A549 (cell line): Measurements from ENCODE around the gene COPZ2. TPM values are rescaled to one million over a fixed set of nuclear protein-coding genes. Genes with fewer than 3 reads are reported as not detected.
A peak's percentile ranks its signal among the peaks of the same experiment; 100 is the strongest.
"Not testable (repeated sequence)": the region's sequence is repeated elsewhere in the genome, so short reads cannot be mapped to it uniquely, and the experiment has no call there.

Experiments used
- ATAC-seq, 2 experiments: fragments of 200-7000 bp in 1 of 2; fragments of >200 bp in 1 of 2; cut with Nextera tagmentation in 1 of 2; cut with Tn5 transposase in 1 of 2; 3 replicates each; pipeline versions ENCODE4 v1.8.0 to v1.9.1; 2018 to 2020; ENCODE audit warnings: mild to moderate bottlenecking in 1 of 2, moderate library complexity in 1 of 2
- CTCF ChIA-PET: fragments of 300-600 bp; sonication (Branson Sonifier 250); formaldehyde crosslinking; extraction: SDS; loops from one replicate; lab custom pipeline; 2021; ENCODE audit warnings: antibody characterized with exemption, inconsistent platforms; lab: Yijun Ruan, JAX
- POLR2A ChIA-PET: fragments of 350-600 bp; formaldehyde crosslinking; extraction: SDS; loops from one replicate; lab custom pipeline; 2021; ENCODE audit warnings: antibody characterized with exemption, inconsistent platforms; lab: Yijun Ruan, JAX
- DNase-seq, 2 experiments: peaks; one replicate each; pipeline versions ENCODE4 v3.0.0 to v3.0.0-alpha.2; 2011 to 2016; ENCODE audit warnings: low read depth in 1 of 2, low spot score in 1 of 2
- FAIRE-seq: peaks from 2 replicates; lab custom pipeline; 2011; peaks lifted over from hg19 to GRCh38; lab: Jason Lieb, UNC
- H3K27ac ChIP-seq, 2 experiments: fragments of >200 bp; sonication (Bioruptor Twin); formaldehyde crosslinking; 3 replicates each; pipeline ENCODE4 v1.5.1; 2016 to 2017
- H3K4me1 ChIP-seq: fragments of >200 bp; sonication (Bioruptor Twin); formaldehyde crosslinking; 3 replicates; pipeline ENCODE4 v1.6.1; 2016
- H3K4me2 ChIP-seq: fragments of >200 bp; sonication (Bioruptor Twin); formaldehyde crosslinking; 3 replicates; pipeline ENCODE4 v1.6.1; 2016
- H3K4me3 ChIP-seq: fragments of >200 bp; sonication (Bioruptor Twin); formaldehyde crosslinking; 3 replicates; pipeline ENCODE4 v1.5.1; 2016
- H3K9me3 ChIP-seq: fragments of >200 bp; sonication (Bioruptor Twin); formaldehyde crosslinking; 3 replicates; pipeline ENCODE4 v1.6.1; 2016
- BHLHE40 ChIP-seq: IDR thresholded peaks from 2 replicates; pipeline ENCODE4 v1.6.1; 2012; ENCODE audit warnings: low read depth, low read length, inconsistent platforms
- CTCF ChIP-seq: fragments of >200 bp; sonication (Bioruptor Twin); formaldehyde crosslinking; IDR thresholded peaks from 3 replicates; pipeline ENCODE4 v1.5.1; 2016
- EHMT2 ChIP-seq: fragments of 200-600 bp; sonication (generic); IDR thresholded peaks from 2 replicates; pipeline ENCODE4 v1.6.1; 2016; ENCODE audit warnings: antibody characterized with exemption, low read depth, mild to moderate bottlenecking, moderate library complexity
- EP300 ChIP-seq, 2 experiments: fragments of >200 bp; sonication (Bioruptor Twin); formaldehyde crosslinking; IDR thresholded peaks; 2 replicates in 1 of 2; 3 replicates in 1 of 2; pipeline ENCODE4 v1.6.1; 2016 to 2017
- FOSL2 ChIP-seq, 2 experiments: fragments of 450-650 bp in 1 of 2; fragments of >200 bp in 1 of 2; sonication (Bioruptor Twin) in 1 of 2; formaldehyde crosslinking; IDR thresholded peaks; 2 replicates each; pipeline versions ENCODE4 v1.5.0 to v1.6.1; 2016 to 2020; ENCODE audit warnings: mild to moderate bottlenecking in 1 of 2, moderate library complexity in 1 of 2
- HDAC2 ChIP-seq: fragments of 200-600 bp; sonication (generic); IDR thresholded peaks from 2 replicates; pipeline ENCODE4 v1.6.1; 2016
- HOXA7 ChIP-seq: fragments of 250-450 bp; sonication (Bioruptor Pico); IDR thresholded peaks from 2 replicates; pipeline ENCODE4 v1.5.0; 2020; ENCODE audit warnings: mild to moderate bottlenecking, moderate library complexity
- JUNB ChIP-seq: fragments of >200 bp; sonication (Bioruptor Twin); formaldehyde crosslinking; IDR thresholded peaks from 2 replicates; pipeline ENCODE4 v1.6.1; 2016
- KDM5A ChIP-seq: fragments of 200-600 bp; sonication (generic); IDR thresholded peaks from 2 replicates; pipeline ENCODE4 v1.6.1; 2016; ENCODE audit warnings: antibody characterized with exemption, mild to moderate bottlenecking
- MAX ChIP-seq: IDR thresholded peaks from 2 replicates; pipeline ENCODE4 v1.6.1; 2012
- MYC ChIP-seq: IDR thresholded peaks from 2 replicates; pipeline ENCODE4 v1.6.1; 2012; ENCODE audit warnings: mild to moderate bottlenecking, inconsistent platforms, low read length, improper control_type of control experiment, borderline replicate concordance
- NFE2L2 ChIP-seq: fragments of 150-350 bp; conservative IDR thresholded peaks from 2 replicates; pipeline ENCODE4 v1.6.1; 2014; ENCODE audit warnings: low read length
- NR3C1 ChIP-seq: fragments of >200 bp; sonication (Bioruptor Twin); formaldehyde crosslinking; IDR thresholded peaks from 3 replicates; pipeline ENCODE4 v1.6.1; 2017
- PBX3 ChIP-seq: IDR thresholded peaks from 2 replicates; pipeline ENCODE4 v1.6.1; 2012
- RAD21 ChIP-seq, 2 experiments: fragments of >200 bp in 1 of 2; sonication (Bioruptor Twin) in 1 of 2; formaldehyde crosslinking in 1 of 2; IDR thresholded peaks in 1 of 2; conservative IDR thresholded peaks in 1 of 2; 2 replicates in 1 of 2; 3 replicates in 1 of 2; pipeline ENCODE4 v1.6.1; 2012 to 2018; ENCODE audit warnings: inconsistent platforms in 1 of 2
- RCOR1 ChIP-seq: fragments of 150-350 bp; IDR thresholded peaks from 2 replicates; pipeline ENCODE4 v1.6.1; 2014; ENCODE audit warnings: antibody characterized with exemption, low read length, low read depth
- REST ChIP-seq: fragments of 200-600 bp; sonication (generic); IDR thresholded peaks from 2 replicates; pipeline ENCODE4 v1.6.1; 2016; ENCODE audit warnings: antibody characterized with exemption, mild to moderate bottlenecking, moderate library complexity
- RNF2 ChIP-seq: fragments of 200-600 bp; sonication (generic); IDR thresholded peaks from 2 replicates; pipeline ENCODE4 v1.6.1; 2016; ENCODE audit warnings: low read depth, mild to moderate bottlenecking, antibody characterized with exemption, moderate library complexity, borderline replicate concordance
- TFCP2L1 ChIP-seq: fragments of 250-450 bp; sonication (Bioruptor Pico); IDR thresholded peaks from 2 replicates; pipeline ENCODE4 v1.5.0; 2021; ENCODE audit warnings: mild to moderate bottlenecking
- TP53 ChIP-seq: fragments of 250-450 bp; sonication (Bioruptor Pico); IDR thresholded peaks from 2 replicates; pipeline ENCODE4 v1.5.0; 2021; ENCODE audit warnings: mild to moderate bottlenecking, moderate library complexity
- WGBS: methylation state at CpG from one replicate; pipeline ENCODE4 v1.1.6; 2017; ENCODE audit errors: missing lambda C conversion rate; 5-methylcytosine and 5-hydroxymethylcytosine counted together
- polyA plus RNA-seq, 4 experiments: library from polyadenylated mRNA; depleted of rRNA in 3 of 4; stranded (reverse); fragments of >200 nt; fragmentation: RNase III in 1 of 4; extraction: RNeasy Plus Mini Kit Qiagen cat#74134 plus additional on column Dnase treatment in 1 of 4; gene quantifications; 2 replicates in 3 of 4; 3 replicates in 1 of 4; pipeline ENCODE4 v1.2.3, GENCODE V29; 2011 to 2017

Gene COPZ2
- polyA plus RNA-seq, 2 of the 4 experiments (the other 2 are of a cell fraction) = 10.6 to 19.3 TPM

GRCh38 chr17:48037838-48038323 lies 284 bp upstream of the COPZ2 start:
- POLR2A ChIA-PET = interaction anchor here (1.2 kb wide), 1 partner anchor 11 kb away, joined by 4 read pairs; the partner anchor contains the start of gene NFE2L1
- Histone ChIP-seq H3K27ac (peak overlapping the region; percentile 74 to 91), H3K4me3 (peak overlapping the region; percentile 63), H3K9me3 (no peaks in the 10 kb centered on the region), H3K4me1 (0 out of 3 replicates have a peak, but pooled peaks cover 3% of the 10 kb centered on the region), H3K4me2 (peak overlapping the region; percentile 91)
- WGBS = 26% methylated on average over 10 of the region's 19 CpGs
- ATAC-seq (peak; percentile 34 to 48; a peak in 5 of 6 replicates), DNase-seq (peak in 1 of 2 experiments; percentile 32), FAIRE-seq (no peak)
- CTCF ChIA-PET = interaction anchor here (0.7 to 46.6 kb wide), 6 partner anchors 8 to 91 kb away, joined by 3 to 1398 read pairs (median 8); partner anchors contain the start of gene NFE2L1
- no peak for TF ChIP-seq MYC
- no peak for TF ChIP-seq PBX3
- no peak for TF ChIP-seq RCOR1
- no peak for TF ChIP-seq REST
- TF ChIP-seq BHLHE40 = no peak
- no peak for TF ChIP-seq KDM5A
- TF ChIP-seq EHMT2 = no peak
- TF ChIP-seq CTCF = no peak
- no peak for TF ChIP-seq HOXA7 (CRISPR knock-in tag)
- no peak for TF ChIP-seq TFCP2L1 (CRISPR knock-in tag)
- TF ChIP-seq RNF2 = no peak
- no peak for TF ChIP-seq NR3C1
- TF ChIP-seq, all 56 proteins: peak for 0

- FAIRE-seq (no peak), DNase-seq (no peak)
- peak overlapping the region; percentile 91 for H3K4me2 ChIP-seq
- ChIA-PET POLR2A (interaction anchor here (1.4 to 1.6 kb wide), 2 partner anchors 10 to 12 kb away, joined by 4 to 9 read pairs; no protein-coding TSS in a partner anchor), CTCF (interaction anchor here (0.8 to 46.6 kb wide), 19 partner anchors 8 to 577 kb away, joined by 3 to 1398 read pairs (median 5); partner anchors contain the start of gene NFE2L1)
- H3K4me3 ChIP-seq = peak overlapping the region; percentile 63; the same call in 2 of the 3 replicates
- no peaks in the 10 kb centered on the region for H3K9me3 ChIP-seq
- H3K4me1 ChIP-seq = 0 out of 3 replicates have a peak, but pooled peaks cover 3% of the 10 kb centered on the region
- 75% methylated on average over 6 of the region's 6 CpGs for WGBS
- H3K27ac ChIP-seq = peak overlapping the region; percentile 74 to 91; a peak in 4 of 6 replicates
- TF ChIP-seq FOSL2 (IDR thresholded peaks at IDR 0.05) = no peak
- TF ChIP-seq FOSL2 (CRISPR knock-in tag; IDR thresholded peaks at IDR 0.05) = no peak
- no peak for TF ChIP-seq TP53 (CRISPR knock-in tag)
- no peak for TF ChIP-seq JUNB
- TF ChIP-seq NFE2L2 = no peak
- no peak for TF ChIP-seq HDAC2
- no peak for TF ChIP-seq EP300 (IDR thresholded peaks at IDR 0.05)
- TF ChIP-seq RAD21 (conservative IDR thresholded peaks at IDR 0.05 in 1 of 2, IDR thresholded peaks at IDR 0.05 in 1 of 2) = no peak
- no peak for TF ChIP-seq MAX
- TF ChIP-seq, all 56 proteins: peak for 0
- ATAC-seq = peak; percentile 2 to 10; a peak in 3 of 6 replicates
Measured at GRCh38 chr17:48036693-48037035, 933 bp downstream of the COPZ2 start.

- not testable (repeated sequence) for H3K9me3 ChIP-seq, ATAC-seq, H3K4me2 ChIP-seq, H3K4me1 ChIP-seq, H3K4me3 ChIP-seq, FAIRE-seq, DNase-seq, H3K27ac ChIP-seq
- WGBS = 93% methylated on average over 12 of the region's 12 CpGs
- ChIA-PET CTCF (interaction anchor here (0.6 to 46.6 kb wide), 10 partner anchors 9 to 567 kb away, joined by 3 to 1398 read pairs (median 8); partner anchors contain the start of gene NFE2L1), POLR2A (interaction anchor here (0.6 to 1.4 kb wide), 2 partner anchors 14 to 74 kb away, joined by 3 to 6 read pairs; partner anchors contain the start of gene NFE2L1)
Measured at GRCh38 chr17:48034734-48035133, 2.9 kb downstream of the COPZ2 start.
